ENCODE measurements around the gene PCDHB11.
"Not testable (repeated sequence)": the region's sequence is repeated elsewhere in the genome, so short reads cannot be mapped to it uniquely, and the experiment has no call there.

Gene PCDHB11

DNA sequence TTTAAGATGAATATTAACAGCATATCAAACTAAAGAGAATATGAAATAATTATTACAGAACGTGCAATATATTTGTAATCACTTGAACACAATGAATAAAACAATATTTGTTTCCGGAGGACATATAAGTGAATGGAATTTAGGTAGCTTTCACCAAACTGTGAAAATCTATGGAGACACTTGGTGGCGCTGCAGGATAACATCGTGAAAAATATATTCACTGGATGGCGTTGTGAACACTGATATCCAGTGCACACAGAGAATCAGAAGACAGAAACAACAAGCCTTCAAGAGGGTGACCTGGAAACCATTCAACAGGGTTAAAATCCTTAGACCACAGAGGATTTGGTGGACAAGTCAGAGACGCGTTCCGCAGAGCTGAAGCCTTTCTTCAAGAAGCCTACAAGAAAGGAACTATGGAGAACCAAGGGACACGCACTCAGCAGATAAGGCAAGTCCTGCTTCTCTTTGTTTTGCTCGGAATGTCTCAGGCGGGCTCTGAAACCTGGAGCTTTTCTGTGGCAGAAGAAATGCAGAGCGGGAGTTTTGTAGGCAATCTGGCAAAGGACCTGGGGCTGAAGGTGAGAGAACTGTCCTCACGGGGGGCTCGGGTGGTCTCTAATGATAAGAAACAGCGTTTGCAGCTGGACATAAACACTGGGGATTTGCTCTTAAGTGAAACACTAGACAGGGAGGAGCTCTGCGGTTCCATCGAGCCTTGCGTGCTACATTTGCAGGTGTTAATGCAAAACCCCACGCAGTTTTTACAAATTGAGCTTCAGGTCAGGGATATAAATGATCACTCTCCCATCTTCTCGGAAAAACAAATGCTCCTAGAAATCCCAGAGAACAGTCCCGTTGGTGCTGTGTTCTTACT lies at the start of gene PCDHB11:
PCDHB11 (plus strand) TSS at position 269 of the 877 bp plus-strand sequence; CDS start at position 417, 148 bp downstream.
- no peak within 1 kb of the TSS for H3K4me3 Mint-ChIP-seq

GRCh38 chr5:141149812-141150211 lies 49.6 kb upstream of the PCDHB11 start, which contains the start of gene PCDHB6:
TSS of gene PCDHB6 (plus strand) at chr5:141150057. CDS start at chr5:141150258, 201 bp downstream.
- Mint-ChIP-seq H3K4me3 (no peak within 1 kb of the TSS), H3K4me1 (ENCODE audit: low read depth) (no peaks in the 10 kb centered on the region), H3K36me3 (ENCODE audit: low read depth) (peaks cover 1% of the 10 kb centered on the region), H3K27ac (peak within 1 kb of the TSS; percentile 55), H3K27me3 (ENCODE audit: low read depth) (no peaks in the 10 kb centered on the region), H3K9me3 (peaks cover 29% of the 10 kb centered on the region)

More for the DNA sequence above, at the start of gene PCDHB11:
- no peaks in the 10 kb centered on the region for H3K4me1 Mint-ChIP-seq (ENCODE audit: low read depth)
- H3K9me3 Mint-ChIP-seq = peaks cover 60% of the 10 kb centered on the region
- no peaks in the 10 kb centered on the region for H3K27me3 Mint-ChIP-seq (ENCODE audit: low read depth)
- no peaks in the 10 kb centered on the region for H3K36me3 Mint-ChIP-seq (ENCODE audit: low read depth)
- no peak within 1 kb of the TSS for H3K27ac Mint-ChIP-seq

- H3K9me3 Mint-ChIP-seq = peaks cover 31% of the 10 kb centered on the region
- H3K27me3 Mint-ChIP-seq (ENCODE audit: low read depth) = no peaks in the 10 kb centered on the region
- H3K4me1 Mint-ChIP-seq (ENCODE audit: low read depth) = no peaks in the 10 kb centered on the region
- H3K4me3 Mint-ChIP-seq = no peak overlapping the region
- peaks cover 1% of the 10 kb centered on the region for H3K36me3 Mint-ChIP-seq (ENCODE audit: low read depth)
- no peak overlapping the region for H3K27ac Mint-ChIP-seq
These were observed 49.0 kb upstream of the PCDHB11 start for GRCh38 chr5:141150224-141150992.

GRCh38 chr5:141150993-141151325 lies 48.5 kb upstream of the PCDHB11 start:
- no peak overlapping the region for H3K4me3 Mint-ChIP-seq
- peaks cover 35% of the 10 kb centered on the region for H3K9me3 Mint-ChIP-seq
- H3K36me3 Mint-ChIP-seq (ENCODE audit: low read depth) = peaks cover 1% of the 10 kb centered on the region
- no peaks in the 10 kb centered on the region for H3K27me3 Mint-ChIP-seq (ENCODE audit: low read depth)
- H3K27ac Mint-ChIP-seq = no peak overlapping the region
- H3K4me1 Mint-ChIP-seq (ENCODE audit: low read depth) = no peaks in the 10 kb centered on the region

DNA sequence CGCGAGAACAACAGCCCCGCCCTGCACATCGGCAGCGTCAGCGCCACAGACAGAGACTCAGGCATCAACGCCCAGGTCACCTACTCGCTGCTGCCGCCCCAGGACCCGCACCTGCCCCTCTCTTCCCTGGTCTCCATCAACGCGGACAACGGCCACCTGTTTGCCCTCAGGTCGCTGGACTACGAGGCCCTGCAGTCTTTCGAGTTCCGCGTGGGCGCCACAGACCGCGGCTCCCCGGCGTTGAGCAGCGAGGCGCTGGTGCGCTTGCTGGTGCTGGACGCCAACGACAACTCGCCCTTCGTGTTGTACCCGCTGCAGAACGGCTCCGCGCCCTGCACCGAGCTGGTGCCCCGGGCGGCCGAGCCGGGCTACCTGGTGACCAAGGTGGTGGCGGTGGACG lies 47.8 kb upstream of the PCDHB11 start:
- peaks cover 42% of the 10 kb centered on the region for H3K9me3 Mint-ChIP-seq
- H3K4me3 Mint-ChIP-seq; H3K4me1 Mint-ChIP-seq (ENCODE audit: low read depth); H3K27me3 Mint-ChIP-seq (ENCODE audit: low read depth); H3K27ac Mint-ChIP-seq; H3K36me3 Mint-ChIP-seq (ENCODE audit: low read depth): not testable (repeated sequence)

DNA sequence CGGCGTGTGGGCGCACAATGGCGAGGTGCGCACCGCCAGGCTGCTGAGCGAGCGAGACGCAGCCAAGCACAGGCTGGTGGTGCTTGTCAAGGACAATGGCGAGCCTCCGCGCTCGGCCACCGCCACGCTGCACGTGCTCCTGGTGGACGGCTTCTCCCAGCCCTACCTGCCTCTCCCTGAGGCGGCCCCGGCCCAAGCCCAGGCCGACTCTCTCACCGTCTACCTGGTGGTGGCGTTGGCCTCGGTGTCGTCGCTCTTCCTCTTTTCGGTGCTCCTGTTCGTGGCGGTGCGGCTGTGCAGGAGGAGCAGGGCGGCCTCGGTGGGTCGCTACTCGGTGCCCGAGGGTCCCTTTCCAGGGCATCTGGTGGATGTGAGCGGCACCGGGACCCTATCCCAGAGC lies 47.3 kb upstream of the PCDHB11 start:
- not testable (repeated sequence) for H3K36me3 Mint-ChIP-seq (ENCODE audit: low read depth); H3K27ac Mint-ChIP-seq; H3K4me1 Mint-ChIP-seq (ENCODE audit: low read depth); H3K4me3 Mint-ChIP-seq; H3K27me3 Mint-ChIP-seq (ENCODE audit: low read depth)
- peaks cover 46% of the 10 kb centered on the region for H3K9me3 Mint-ChIP-seq

GRCh38 chr5:141155540-141156374 lies 43.7 kb upstream of the PCDHB11 start:
- H3K27me3 Mint-ChIP-seq (ENCODE audit: low read depth) = no peaks in the 10 kb centered on the region
- peaks cover 1% of the 10 kb centered on the region for H3K36me3 Mint-ChIP-seq (ENCODE audit: low read depth)
- H3K27ac Mint-ChIP-seq = no peak overlapping the region
- H3K4me1 Mint-ChIP-seq (ENCODE audit: low read depth) = no peaks in the 10 kb centered on the region
- H3K9me3 Mint-ChIP-seq = peaks cover 52% of the 10 kb centered on the region
- no peak overlapping the region for H3K4me3 Mint-ChIP-seq

- not testable (repeated sequence) for H3K36me3 Mint-ChIP-seq (ENCODE audit: low read depth); H3K4me3 Mint-ChIP-seq; H3K4me1 Mint-ChIP-seq (ENCODE audit: low read depth); H3K27ac Mint-ChIP-seq; H3K27me3 Mint-ChIP-seq (ENCODE audit: low read depth)
- peaks cover 45% of the 10 kb centered on the region for H3K9me3 Mint-ChIP-seq
These were observed 42.1 kb upstream of the PCDHB11 start for GRCh38 chr5:141157356-141157755.

- not testable (repeated sequence) for H3K27ac Mint-ChIP-seq; H3K4me3 Mint-ChIP-seq; H3K27me3 Mint-ChIP-seq (ENCODE audit: low read depth); H3K4me1 Mint-ChIP-seq (ENCODE audit: low read depth); H3K36me3 Mint-ChIP-seq (ENCODE audit: low read depth)
- H3K9me3 Mint-ChIP-seq = peaks cover 39% of the 10 kb centered on the region
These were observed 41.5 kb upstream of the PCDHB11 start for GRCh38 chr5:141157901-141158300.

DNA sequence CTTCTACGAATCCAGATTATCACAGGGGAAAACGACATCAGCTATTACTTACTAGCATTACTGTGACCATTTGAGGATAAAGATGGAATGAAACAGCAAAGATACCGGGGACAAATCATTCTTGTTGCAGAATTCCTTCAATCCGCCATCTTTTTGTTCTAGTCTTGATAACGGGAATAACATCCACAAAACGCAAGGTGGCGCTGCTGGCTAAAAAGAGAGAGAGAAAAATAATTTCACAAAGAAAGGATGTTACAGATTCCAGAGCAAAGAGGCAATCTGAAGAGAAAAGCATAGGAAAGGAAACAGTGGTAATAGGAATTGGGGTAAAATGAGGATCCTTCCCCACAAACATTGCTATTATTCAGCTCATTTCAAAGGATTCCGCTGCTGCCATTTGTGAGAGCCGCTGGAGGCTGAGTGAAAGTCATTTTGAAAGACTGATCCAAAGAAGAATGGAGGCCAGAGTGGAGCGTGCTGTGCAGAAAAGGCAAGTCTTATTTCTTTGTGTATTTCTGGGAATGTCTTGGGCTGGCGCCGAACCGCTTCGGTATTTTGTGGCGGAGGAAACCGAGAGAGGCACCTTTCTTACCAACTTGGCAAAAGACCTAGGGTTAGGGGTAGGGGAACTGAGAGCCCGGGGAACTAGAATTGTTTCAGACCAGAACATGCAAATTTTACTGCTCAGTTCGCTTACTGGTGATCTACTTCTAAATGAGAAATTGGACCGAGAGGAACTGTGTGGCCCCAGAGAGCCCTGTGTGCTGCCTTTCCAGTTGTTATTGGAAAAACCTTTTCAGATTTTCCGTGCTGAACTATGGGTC lies 26.8 kb upstream of the PCDHB11 start, which contains the start of gene PCDHB7:
PCDHB7 (plus strand) TSS at position 264 of the 824 bp plus-strand sequence; CDS start at position 456, 192 bp downstream.
- Mint-ChIP-seq H3K9me3 (peaks cover 26% of the 10 kb centered on the region), H3K27ac (no peak within 1 kb of the TSS), H3K36me3 (ENCODE audit: low read depth) (no peaks in the 10 kb centered on the region), H3K4me3 (no peak within 1 kb of the TSS), H3K27me3 (ENCODE audit: low read depth) (no peaks in the 10 kb centered on the region), H3K4me1 (ENCODE audit: low read depth) (no peaks in the 10 kb centered on the region)

DNA sequence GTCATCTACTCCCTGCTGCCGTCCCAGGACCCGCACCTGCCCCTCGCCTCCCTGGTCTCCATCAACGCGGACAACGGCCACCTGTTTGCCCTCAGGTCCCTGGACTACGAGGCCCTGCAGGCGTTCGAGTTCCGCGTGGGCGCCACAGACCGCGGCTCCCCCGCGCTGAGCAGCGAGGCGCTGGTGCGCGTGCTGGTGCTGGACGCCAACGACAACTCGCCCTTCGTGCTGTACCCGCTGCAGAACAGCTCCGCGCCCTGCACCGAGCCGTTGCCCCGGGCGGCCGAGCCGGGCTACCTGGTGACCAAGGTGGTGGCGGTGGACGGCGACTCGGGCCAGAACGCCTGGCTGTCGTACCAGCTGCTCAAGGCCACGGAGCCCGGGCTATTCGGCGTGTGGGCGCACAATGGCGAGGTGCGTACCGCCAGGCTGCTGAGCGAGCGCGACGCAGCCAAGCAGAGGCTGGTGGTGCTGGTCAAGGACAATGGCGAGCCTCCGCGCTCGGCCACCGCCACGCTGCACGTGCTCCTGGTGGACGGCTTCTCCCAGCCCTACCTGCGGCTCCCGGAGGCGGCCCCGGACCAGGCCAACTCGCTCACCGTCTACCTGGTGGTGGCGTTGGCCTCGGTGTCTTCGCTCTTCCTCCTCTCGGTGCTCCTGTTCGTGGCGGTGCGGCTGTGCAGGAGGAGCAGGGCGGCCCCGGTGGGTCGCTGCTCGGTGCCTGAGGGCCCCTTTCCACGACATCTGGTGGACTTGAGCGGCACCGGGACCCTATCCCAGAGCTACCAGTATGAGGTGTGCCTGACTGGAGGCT lies 24.9 kb upstream of the PCDHB11 start:
- H3K36me3 Mint-ChIP-seq (ENCODE audit: low read depth); H3K27me3 Mint-ChIP-seq (ENCODE audit: low read depth); H3K4me3 Mint-ChIP-seq; H3K27ac Mint-ChIP-seq; H3K4me1 Mint-ChIP-seq (ENCODE audit: low read depth): not testable (repeated sequence)
- H3K9me3 Mint-ChIP-seq = peaks cover 19% of the 10 kb centered on the region

- Mint-ChIP-seq H3K4me3 (no peak overlapping the region), H3K4me1 (ENCODE audit: low read depth) (no peaks in the 10 kb centered on the region), H3K27me3 (ENCODE audit: low read depth) (no peaks in the 10 kb centered on the region)
These were observed 23.5 kb upstream of the PCDHB11 start for GRCh38 chr5:141175933-141176332.

GRCh38 chr5:141177577-141178191 lies 21.7 kb upstream of the PCDHB11 start, which contains the start of gene PCDHB8:
TSS of gene PCDHB8 (plus strand) at chr5:141177790. CDS start at chr5:141178035, 245 bp downstream.
- not testable (repeated sequence) for H3K4me1 Mint-ChIP-seq (ENCODE audit: low read depth); H3K27me3 Mint-ChIP-seq (ENCODE audit: low read depth); H3K27ac Mint-ChIP-seq; H3K4me3 Mint-ChIP-seq; H3K36me3 Mint-ChIP-seq (ENCODE audit: low read depth)
- peaks cover 32% of the 10 kb centered on the region for H3K9me3 Mint-ChIP-seq

More at GRCh38 chr5:141175933-141176332, 23.5 kb upstream of the PCDHB11 start:
- no peaks in the 10 kb centered on the region for H3K36me3 Mint-ChIP-seq (ENCODE audit: low read depth)
- H3K9me3 Mint-ChIP-seq = peaks cover 26% of the 10 kb centered on the region
- H3K27ac Mint-ChIP-seq = no peak overlapping the region
